IMR-90 (cell line): Measurements from ENCODE around the gene SCYL2.

Experiments used
- BHLHE40 ChIP-seq: fragments of 150-350 bp; IDR thresholded peaks from 2 replicates; pipeline ENCODE4 v1.6.1; 2016; ENCODE audit warnings: mild to moderate bottlenecking, low read depth, low read length
- CEBPB ChIP-seq: IDR thresholded peaks from 2 replicates; pipeline ENCODE4 v1.6.1; 2012; ENCODE audit warnings: low read depth, low read length, improper control_type of control experiment
- MAFK ChIP-seq: IDR thresholded peaks from 2 replicates; pipeline ENCODE4 v1.6.1; 2012; ENCODE audit warnings: low read depth, low read length, improper control_type of control experiment
- MAZ ChIP-seq: IDR thresholded peaks from 2 replicates; pipeline ENCODE4 v1.6.1; 2012; ENCODE audit warnings: low read depth, mild to moderate bottlenecking, low read length, improper control_type of control experiment, moderate library complexity, borderline replicate concordance
- MXI1 ChIP-seq: IDR thresholded peaks from 2 replicates; pipeline ENCODE4 v1.6.1; 2012; ENCODE audit warnings: low read depth, mild to moderate bottlenecking, low read length, moderate library complexity, borderline replicate concordance
- NFE2L2 ChIP-seq: fragments of 150-350 bp; IDR thresholded peaks from 2 replicates; pipeline ENCODE4 v1.6.1; 2016; ENCODE audit warnings: low read depth, mild to moderate bottlenecking, low read length
- POLR2A ChIP-seq: IDR thresholded peaks from 2 replicates; pipeline ENCODE4 v1.6.1; 2012; ENCODE audit warnings: mild to moderate bottlenecking, low read depth, low read length
- RAD21 ChIP-seq: IDR thresholded peaks from 2 replicates; pipeline ENCODE4 v1.6.1; 2012; ENCODE audit warnings: low read length, improper control_type of control experiment
- RCOR1 ChIP-seq: IDR thresholded peaks from 2 replicates; pipeline ENCODE4 v1.6.1; 2012; ENCODE audit warnings: mild to moderate bottlenecking, low read length, improper control_type of control experiment; ENCODE audit not compliant: insufficient replicate concordance
- RFX5 ChIP-seq: IDR thresholded peaks from 2 replicates; pipeline ENCODE4 v1.8.0; 2012; ENCODE audit warnings: low read depth, mild to moderate bottlenecking, low read length, moderate library complexity
- SMC3 ChIP-seq: fragments of 150-350 bp; IDR thresholded peaks from 2 replicates; pipeline ENCODE4 v1.6.1; 2016; ENCODE audit warnings: low read depth, mild to moderate bottlenecking, antibody characterized with exemption, low read length, moderate library complexity
- TF ChIP-seq, protein P1 (sequence below): conservative IDR thresholded peaks from 2 replicates; pipeline ENCODE4 v1.5.1; 2012; ENCODE audit warnings: mild to moderate bottlenecking, low read depth, low read length, improper control_type of control experiment
- TF ChIP-seq, protein P2 (sequence below): fragments of 150-350 bp; IDR thresholded peaks from 2 replicates; pipeline ENCODE4 v1.6.1; 2016; ENCODE audit warnings: low read depth, mild to moderate bottlenecking, low read length, moderate library complexity, borderline replicate concordance

DNA sequence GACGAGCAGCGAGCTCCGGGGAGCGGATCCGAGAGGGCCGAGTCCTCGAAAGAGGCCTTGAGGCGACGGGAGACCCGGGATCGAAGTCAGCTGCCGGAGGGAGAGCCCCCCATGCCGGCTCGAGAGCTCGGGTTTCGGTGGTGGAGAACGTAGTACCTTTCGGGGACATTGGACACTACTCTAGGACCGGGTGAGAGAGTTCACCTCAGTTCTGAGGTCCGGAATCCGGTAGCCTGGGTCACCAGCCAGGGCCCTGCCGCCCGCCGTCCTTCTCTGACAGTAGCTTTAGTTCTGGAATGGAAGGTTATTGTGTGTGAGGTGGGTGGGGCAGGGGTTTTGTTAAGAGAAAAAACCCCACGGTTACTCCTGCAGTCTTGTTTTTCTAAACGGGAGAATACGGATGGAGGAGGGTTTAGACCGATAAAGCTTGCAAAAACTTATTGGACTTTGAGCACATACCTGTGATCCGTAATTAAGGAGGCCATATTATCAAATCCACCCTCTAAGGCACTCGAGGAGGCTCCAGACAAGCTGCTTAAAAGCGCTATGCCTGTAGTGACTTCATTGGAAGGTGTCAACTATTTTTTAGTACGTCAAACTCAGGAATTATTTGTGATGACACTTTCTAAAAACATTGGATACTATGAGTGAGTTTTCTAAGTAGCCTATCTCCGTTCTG is 765 bp downstream of the SCYL2 start:
- TF ChIP-seq RAD21 (no peak), BHLHE40 (no peak), CEBPB (no peak), POLR2A (no peak; the same call in 1 of the 2 replicates), MXI1 (no peak), MAFK (no peak), RCOR1 (no peak), MAZ (no peak), SMC3 (no peak), RFX5 (no peak), NFE2L2 (no peak)
- TF ChIP-seq, protein P1, sequence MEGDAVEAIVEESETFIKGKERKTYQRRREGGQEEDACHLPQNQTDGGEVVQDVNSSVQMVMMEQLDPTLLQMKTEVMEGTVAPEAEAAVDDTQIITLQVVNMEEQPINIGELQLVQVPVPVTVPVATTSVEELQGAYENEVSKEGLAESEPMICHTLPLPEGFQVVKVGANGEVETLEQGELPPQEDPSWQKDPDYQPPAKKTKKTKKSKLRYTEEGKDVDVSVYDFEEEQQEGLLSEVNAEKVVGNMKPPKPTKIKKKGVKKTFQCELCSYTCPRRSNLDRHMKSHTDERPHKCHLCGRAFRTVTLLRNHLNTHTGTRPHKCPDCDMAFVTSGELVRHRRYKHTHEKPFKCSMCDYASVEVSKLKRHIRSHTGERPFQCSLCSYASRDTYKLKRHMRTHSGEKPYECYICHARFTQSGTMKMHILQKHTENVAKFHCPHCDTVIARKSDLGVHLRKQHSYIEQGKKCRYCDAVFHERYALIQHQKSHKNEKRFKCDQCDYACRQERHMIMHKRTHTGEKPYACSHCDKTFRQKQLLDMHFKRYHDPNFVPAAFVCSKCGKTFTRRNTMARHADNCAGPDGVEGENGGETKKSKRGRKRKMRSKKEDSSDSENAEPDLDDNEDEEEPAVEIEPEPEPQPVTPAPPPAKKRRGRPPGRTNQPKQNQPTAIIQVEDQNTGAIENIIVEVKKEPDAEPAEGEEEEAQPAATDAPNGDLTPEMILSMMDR = no peak
- TF ChIP-seq, protein P2, sequence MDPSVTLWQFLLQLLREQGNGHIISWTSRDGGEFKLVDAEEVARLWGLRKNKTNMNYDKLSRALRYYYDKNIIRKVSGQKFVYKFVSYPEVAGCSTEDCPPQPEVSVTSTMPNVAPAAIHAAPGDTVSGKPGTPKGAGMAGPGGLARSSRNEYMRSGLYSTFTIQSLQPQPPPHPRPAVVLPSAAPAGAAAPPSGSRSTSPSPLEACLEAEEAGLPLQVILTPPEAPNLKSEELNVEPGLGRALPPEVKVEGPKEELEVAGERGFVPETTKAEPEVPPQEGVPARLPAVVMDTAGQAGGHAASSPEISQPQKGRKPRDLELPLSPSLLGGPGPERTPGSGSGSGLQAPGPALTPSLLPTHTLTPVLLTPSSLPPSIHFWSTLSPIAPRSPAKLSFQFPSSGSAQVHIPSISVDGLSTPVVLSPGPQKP = no peak
